Breast epithelium (tissue), 4 donors: ENCODE data around the gene ZNF75A. TPM values are rescaled to one million over a fixed set of nuclear protein-coding genes. Genes with fewer than 3 reads are reported as not detected.

Experiments
- DNase-seq, 2 donors: peaks; one replicate each; pipeline ENCODE4 v3.0.0-alpha.2; 2019; ENCODE audit warnings: low spot score in 2 of 2
- H3K27ac ChIP-seq, 2 donors: fragments of 200-600 bp; sonication (generic) in 1 of 2; one replicate each; pipeline ENCODE4 v1.5.1; 2016 to 2019; ENCODE audit warnings: mild to moderate bottlenecking in 1 of 2
- H3K27me3 ChIP-seq, 2 donors: fragments of 200-600 bp; sonication (generic) in 1 of 2; one replicate each; pipeline versions ENCODE4 v1.5.1 to v1.6.0; 2017 to 2019; ENCODE audit warnings: control low read depth in 1 of 2, mild to moderate bottlenecking in 1 of 2
- H3K36me3 ChIP-seq: fragments of 200-600 bp; one replicate; pipeline ENCODE4 v1.5.1; 2019
- H3K4me1 ChIP-seq, 2 donors: fragments of 200-600 bp; sonication (generic); one replicate each; pipeline ENCODE4 v1.5.1; 2016 to 2019; ENCODE audit warnings: control low read depth in 1 of 2
- H3K4me3 ChIP-seq, 3 donors: fragments of 200-600 bp; sonication (generic); 1 replicate in 2 of 3; 2 replicates in 1 of 3; pipeline ENCODE4 v1.5.1; 2016 to 2019; ENCODE audit warnings: mild to moderate bottlenecking in 3 of 3, moderate library complexity in 2 of 3
- H3K9me3 ChIP-seq, 2 donors: fragments of 200-600 bp; sonication (generic) in 1 of 2; one replicate each; pipeline ENCODE4 v1.5.1; 2016 to 2019; ENCODE audit warnings: control low read depth in 1 of 2
- CTCF ChIP-seq, 3 donors: fragments of 450-650 bp; IDR thresholded peaks; one replicate each; pipeline ENCODE4 v1.5.1; 2016 to 2017; ENCODE audit warnings: antibody characterized with exemption in 3 of 3, mild to moderate bottlenecking in 3 of 3, moderate library complexity in 3 of 3
- POLR2A ChIP-seq: fragments of 450-650 bp; IDR thresholded peaks from one replicate; pipeline ENCODE4 v1.6.1; 2016; ENCODE audit warnings: antibody characterized with exemption, mild to moderate bottlenecking, moderate library complexity
- POLR2AphosphoS5 ChIP-seq, 3 donors: sonication (generic); formaldehyde crosslinking; IDR thresholded peaks; one replicate each; pipeline ENCODE4 v1.6.1; 2017; ENCODE audit warnings: antibody characterized with exemption in 3 of 3
- intact Hi-C: fragments of 100-400 bp; cut with DNase I; formaldehyde crosslinking; loops from one replicate; pipeline ENCODE4 v1.15.1; 2023; ENCODE audit warnings: low total_unique reads
- total RNA-seq, 3 donors: library from RNA; depleted of rRNA; stranded (reverse); fragments of >200 nt; gene quantifications; one replicate each; pipeline ENCODE4 v1.1.0, GENCODE V29; 2016

ZNF75A gene
- total RNA-seq, 3 donors from 2014 or later: 19.4 to 58.2 (median 37.0) TPM

- H3K4me3 ChIP-seq: no peak overlapping the region
- H3K27ac ChIP-seq: no peak overlapping the region
- peaks cover 31 to 54% of the 10 kb centered on the region in 2 donors for H3K9me3 ChIP-seq
- no peak for DNase-seq
- H3K27me3 ChIP-seq: no peaks in the 10 kb centered on the region
- intact Hi-C loops: no loop called here
- H3K4me1 ChIP-seq: no peaks in the 10 kb centered on the region
- TF ChIP-seq POLR2A: no peak
- TF ChIP-seq CTCF (IDR thresholded peaks at IDR 0.05): no peak
- no peak for TF ChIP-seq POLR2AphosphoS5 (IDR thresholded peaks at IDR 0.05)
- no peaks in the 10 kb centered on the region for H3K36me3 ChIP-seq
Observed at GRCh38 chr16:3328643-3329042, 23.3 kb downstream of the ZNF75A start.

- Histone ChIP-seq H3K27ac (no peak overlapping the region), H3K4me3 (no peak overlapping the region), H3K36me3 (no peaks in the 10 kb centered on the region), H3K4me1 (no peaks in the 10 kb centered on the region), H3K27me3 (no peaks in the 10 kb centered on the region), H3K9me3 (peaks cover 0 to 3% of the 10 kb centered on the region in 2 donors)
- no peak for TF ChIP-seq POLR2AphosphoS5 (IDR thresholded peaks at IDR 0.05)
- TF ChIP-seq CTCF (IDR thresholded peaks at IDR 0.05): no peak
- TF ChIP-seq POLR2A: no peak
- no peak for DNase-seq
- intact Hi-C loops: no loop called here
Observed at GRCh38 chr16:3346041-3346440, 40.7 kb downstream of the ZNF75A start.

- Histone ChIP-seq H3K36me3 (no peaks in the 10 kb centered on the region), H3K27ac (no peak overlapping the region), H3K9me3 (peaks cover 0 to 7% of the 10 kb centered on the region in 2 donors), H3K4me3 (no peak overlapping the region), H3K27me3 (no peaks in the 10 kb centered on the region), H3K4me1 (no peaks in the 10 kb centered on the region)
- no peak for TF ChIP-seq CTCF (IDR thresholded peaks at IDR 0.05)
- no peak for DNase-seq
- intact Hi-C loops: no loop called here
Observed at GRCh38 chr16:3347586-3347985, 42.3 kb downstream of the ZNF75A start.

- intact Hi-C loops: no loop called here
- Histone ChIP-seq H3K36me3 (no peaks in the 10 kb centered on the region), H3K27me3 (no peaks in the 10 kb centered on the region), H3K9me3 (peaks cover 0 to 7% of the 10 kb centered on the region in 2 donors), H3K27ac (no peak overlapping the region), H3K4me3 (no peak overlapping the region), H3K4me1 (no peaks in the 10 kb centered on the region)
- DNase-seq: no peak
- no peak for TF ChIP-seq POLR2AphosphoS5 (IDR thresholded peaks at IDR 0.05)
- TF ChIP-seq CTCF (IDR thresholded peaks at IDR 0.05): no peak
- TF ChIP-seq POLR2A: no peak
Observed at GRCh38 chr16:3348547-3349167, 43.4 kb downstream of the ZNF75A start.

GRCh38 chr16:3349175-3349574, 43.9 kb downstream of the ZNF75A start:
- Histone ChIP-seq H3K9me3 (peaks cover 0 to 7% of the 10 kb centered on the region in 2 donors), H3K4me3 (no peak overlapping the region), H3K27ac (no peak overlapping the region), H3K4me1 (no peaks in the 10 kb centered on the region), H3K36me3 (no peaks in the 10 kb centered on the region), H3K27me3 (no peaks in the 10 kb centered on the region)
- DNase-seq: no peak
- intact Hi-C loops: no loop called here
- TF ChIP-seq POLR2A (no peak), CTCF (IDR thresholded peaks at IDR 0.05) (no peak), POLR2AphosphoS5 (IDR thresholded peaks at IDR 0.05) (no peak)
